Ishikawa (cell line): Measurements from ENCODE around the gene PSMD2.

Source experiments
- CEBPB ChIP-seq: IDR thresholded peaks from 2 replicates; pipeline ENCODE4 v1.6.1; 2012
- CREB1 ChIP-seq: IDR thresholded peaks from 2 replicates; pipeline ENCODE4 v1.6.1; 2012; ENCODE audit warnings: low read depth
- EGR1 ChIP-seq: IDR thresholded peaks from 2 replicates; pipeline ENCODE4 v1.6.1; 2012
- EP300 ChIP-seq: IDR thresholded peaks from 2 replicates; pipeline ENCODE4 v1.6.1; 2012; ENCODE audit warnings: borderline replicate concordance
- FOXM1 ChIP-seq: IDR thresholded peaks from 2 replicates; pipeline ENCODE4 v1.6.1; 2012; ENCODE audit warnings: low read depth, borderline replicate concordance
- MAX ChIP-seq: IDR thresholded peaks from 2 replicates; pipeline ENCODE4 v1.6.1; 2012
- NFIC ChIP-seq: IDR thresholded peaks from 2 replicates; pipeline ENCODE4 v1.6.1; 2012
- RAD21 ChIP-seq: IDR thresholded peaks from 2 replicates; pipeline ENCODE4 v1.6.1; 2012; ENCODE audit warnings: low read depth
- TAF1 ChIP-seq: IDR thresholded peaks from 2 replicates; pipeline ENCODE4 v1.6.1; 2012; ENCODE audit warnings: low read depth, mild to moderate bottlenecking
- TCF12 ChIP-seq: IDR thresholded peaks from 2 replicates; pipeline ENCODE4 v1.6.1; 2012; ENCODE audit warnings: low read depth
- TEAD4 ChIP-seq: IDR thresholded peaks from 2 replicates; pipeline ENCODE4 v1.6.1; 2012
- YY1 ChIP-seq: IDR thresholded peaks from 2 replicates; pipeline ENCODE4 v1.6.1; 2012; ENCODE audit warnings: low read depth
- ZBTB7A ChIP-seq: IDR thresholded peaks from 2 replicates; pipeline ENCODE4 v1.6.1; 2012; ENCODE audit warnings: low read depth
- TF ChIP-seq, protein P1 (sequence below): IDR thresholded peaks from 2 replicates; pipeline ENCODE4 v1.6.1; 2012; ENCODE audit warnings: low read depth, mild to moderate bottlenecking
- TF ChIP-seq, protein P2 (sequence below): IDR thresholded peaks from 2 replicates; pipeline ENCODE4 v1.6.1; 2012

PSMD2 gene

DNA sequence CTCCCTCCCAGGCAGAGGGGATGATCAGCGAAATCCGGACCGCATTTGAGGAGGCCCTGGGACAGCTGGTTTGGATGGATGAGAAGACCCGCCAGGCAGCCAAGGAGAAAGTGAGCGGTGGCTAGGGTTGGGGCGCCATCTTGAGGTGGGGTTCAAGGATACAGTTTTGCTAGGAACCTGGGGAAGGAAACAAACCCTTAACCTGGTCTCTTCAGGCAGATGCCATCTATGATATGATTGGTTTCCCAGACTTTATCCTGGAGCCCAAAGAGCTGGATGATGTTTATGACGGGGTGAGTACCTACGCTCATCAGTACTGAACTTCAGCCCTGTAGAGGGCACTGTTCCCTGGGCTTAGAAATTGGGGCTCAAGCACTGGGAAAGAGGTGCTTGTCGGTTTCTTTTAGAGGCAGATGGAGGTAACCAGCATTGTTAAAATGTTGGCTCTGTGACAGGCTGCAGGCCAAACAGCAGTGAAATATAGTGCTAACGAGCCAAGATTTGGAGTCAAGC, 9.6 kb upstream of the PSMD2 start:
- TF ChIP-seq RAD21 (peak; percentile 96), FOXM1 (no peak)

- TF ChIP-seq, protein P1, sequence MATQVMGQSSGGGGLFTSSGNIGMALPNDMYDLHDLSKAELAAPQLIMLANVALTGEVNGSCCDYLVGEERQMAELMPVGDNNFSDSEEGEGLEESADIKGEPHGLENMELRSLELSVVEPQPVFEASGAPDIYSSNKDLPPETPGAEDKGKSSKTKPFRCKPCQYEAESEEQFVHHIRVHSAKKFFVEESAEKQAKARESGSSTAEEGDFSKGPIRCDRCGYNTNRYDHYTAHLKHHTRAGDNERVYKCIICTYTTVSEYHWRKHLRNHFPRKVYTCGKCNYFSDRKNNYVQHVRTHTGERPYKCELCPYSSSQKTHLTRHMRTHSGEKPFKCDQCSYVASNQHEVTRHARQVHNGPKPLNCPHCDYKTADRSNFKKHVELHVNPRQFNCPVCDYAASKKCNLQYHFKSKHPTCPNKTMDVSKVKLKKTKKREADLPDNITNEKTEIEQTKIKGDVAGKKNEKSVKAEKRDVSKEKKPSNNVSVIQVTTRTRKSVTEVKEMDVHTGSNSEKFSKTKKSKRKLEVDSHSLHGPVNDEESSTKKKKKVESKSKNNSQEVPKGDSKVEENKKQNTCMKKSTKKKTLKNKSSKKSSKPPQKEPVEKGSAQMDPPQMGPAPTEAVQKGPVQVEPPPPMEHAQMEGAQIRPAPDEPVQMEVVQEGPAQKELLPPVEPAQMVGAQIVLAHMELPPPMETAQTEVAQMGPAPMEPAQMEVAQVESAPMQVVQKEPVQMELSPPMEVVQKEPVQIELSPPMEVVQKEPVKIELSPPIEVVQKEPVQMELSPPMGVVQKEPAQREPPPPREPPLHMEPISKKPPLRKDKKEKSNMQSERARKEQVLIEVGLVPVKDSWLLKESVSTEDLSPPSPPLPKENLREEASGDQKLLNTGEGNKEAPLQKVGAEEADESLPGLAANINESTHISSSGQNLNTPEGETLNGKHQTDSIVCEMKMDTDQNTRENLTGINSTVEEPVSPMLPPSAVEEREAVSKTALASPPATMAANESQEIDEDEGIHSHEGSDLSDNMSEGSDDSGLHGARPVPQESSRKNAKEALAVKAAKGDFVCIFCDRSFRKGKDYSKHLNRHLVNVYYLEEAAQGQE = no peak
- TF ChIP-seq CEBPB (no peak), EP300 (no peak), RAD21 (no peak), NFIC (no peak)
- TF ChIP-seq, protein P2, sequence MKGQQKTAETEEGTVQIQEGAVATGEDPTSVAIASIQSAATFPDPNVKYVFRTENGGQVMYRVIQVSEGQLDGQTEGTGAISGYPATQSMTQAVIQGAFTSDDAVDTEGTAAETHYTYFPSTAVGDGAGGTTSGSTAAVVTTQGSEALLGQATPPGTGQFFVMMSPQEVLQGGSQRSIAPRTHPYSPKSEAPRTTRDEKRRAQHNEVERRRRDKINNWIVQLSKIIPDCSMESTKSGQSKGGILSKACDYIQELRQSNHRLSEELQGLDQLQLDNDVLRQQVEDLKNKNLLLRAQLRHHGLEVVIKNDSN = no peak
Measured at GRCh38 chr3:184290331-184290730, 8.7 kb upstream of the PSMD2 start.

DNA sequence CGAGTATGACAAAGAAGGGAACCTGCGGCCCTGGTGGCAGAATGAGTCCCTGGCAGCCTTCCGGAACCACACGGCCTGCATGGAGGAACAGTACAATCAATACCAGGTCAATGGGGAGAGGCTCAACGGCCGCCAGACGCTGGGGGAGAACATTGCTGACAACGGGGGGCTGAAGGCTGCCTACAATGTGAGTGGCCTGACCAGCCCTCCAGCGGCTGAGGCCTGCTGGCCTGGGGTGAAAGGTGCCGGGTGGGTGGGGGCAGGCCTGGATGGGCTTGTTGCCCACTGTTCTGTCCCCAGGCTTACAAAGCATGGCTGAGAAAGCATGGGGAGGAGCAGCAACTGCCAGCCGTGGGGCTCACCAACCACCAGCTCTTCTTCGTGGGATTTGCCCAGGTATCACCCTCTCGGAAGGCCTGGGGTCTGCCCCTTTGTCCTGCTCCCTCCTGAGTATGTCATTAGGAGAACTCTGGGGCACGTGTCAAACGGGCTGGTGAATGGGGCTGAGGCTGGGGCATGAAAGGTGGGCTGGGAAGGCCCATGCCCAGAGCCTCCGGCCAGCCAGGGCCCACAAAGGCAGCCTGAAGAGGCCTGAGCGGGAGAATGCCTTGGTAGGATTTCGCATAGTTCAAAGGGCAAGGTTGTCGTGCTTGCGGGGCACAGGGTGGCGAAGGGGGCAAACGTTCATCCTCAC, 7.8 kb upstream of the PSMD2 start:
- TF ChIP-seq, protein P1 = no peak
- TF ChIP-seq EP300 (no peak), EGR1 (no peak), ZBTB7A (no peak)

DNA sequence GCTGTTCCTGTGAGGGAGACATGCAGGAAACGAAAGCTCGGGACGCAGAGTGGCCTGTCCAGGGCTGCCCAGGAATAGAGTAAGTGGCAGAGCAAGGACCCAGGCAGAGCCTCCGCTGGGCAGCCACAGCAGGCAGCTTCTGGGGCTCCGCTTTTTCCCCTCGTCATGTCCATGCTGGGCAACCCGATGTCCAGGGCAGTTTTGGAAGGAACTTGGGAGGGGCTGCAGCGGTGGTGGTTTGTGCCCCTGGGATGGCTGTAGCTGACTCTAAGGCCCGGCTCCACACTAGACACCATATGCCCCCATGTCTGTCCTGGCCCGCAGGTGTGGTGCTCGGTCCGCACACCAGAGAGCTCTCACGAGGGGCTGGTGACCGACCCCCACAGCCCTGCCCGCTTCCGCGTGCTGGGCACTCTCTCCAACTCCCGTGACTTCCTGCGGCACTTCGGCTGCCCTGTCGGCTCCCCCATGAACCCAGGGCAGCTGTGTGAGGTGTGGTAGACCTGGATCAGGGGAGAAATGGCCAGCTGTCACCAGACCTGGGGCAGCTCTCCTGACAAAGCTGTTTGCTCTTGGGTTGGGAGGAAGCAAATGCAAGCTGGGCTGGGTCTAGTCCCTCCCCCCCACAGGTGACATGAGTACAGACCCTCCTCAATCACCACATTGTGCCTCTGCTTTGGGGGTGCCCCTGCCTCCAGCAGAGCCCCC, 7.1 kb upstream of the PSMD2 start:
- TF ChIP-seq TCF12 = no peak
- TF ChIP-seq, protein P2 = no peak
- no peak for TF ChIP-seq EGR1
- TF ChIP-seq CEBPB = no peak
- TF ChIP-seq, protein P1 = no peak
- TF ChIP-seq RAD21 = no peak
- no peak for TF ChIP-seq FOXM1
- TF ChIP-seq TAF1 = no peak
- TF ChIP-seq NFIC = no peak
- no peak for TF ChIP-seq ZBTB7A
- TF ChIP-seq CREB1 = no peak
- TF ChIP-seq TEAD4 = no peak
- TF ChIP-seq MAX = no peak
- no peak for TF ChIP-seq YY1
- no peak for TF ChIP-seq EP300

DNA sequence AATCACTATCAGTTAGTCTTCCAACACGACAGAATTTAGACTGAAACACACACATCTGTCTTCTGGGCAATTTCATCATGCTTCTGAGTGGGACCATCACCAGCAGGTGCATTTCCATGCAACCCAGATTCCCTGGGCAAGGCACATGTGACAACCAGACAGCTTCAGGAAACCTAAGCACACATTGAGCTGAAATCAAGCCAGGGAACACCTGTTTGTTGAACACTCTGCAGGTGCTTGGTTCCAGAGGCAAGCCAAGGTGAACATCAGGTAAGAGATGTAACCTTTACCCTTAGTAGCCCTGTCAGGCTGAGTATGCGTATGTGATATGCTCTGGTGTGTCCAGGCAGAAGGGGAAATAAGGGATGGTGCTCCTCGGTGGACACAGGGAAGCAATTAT, 3.3 kb upstream of the PSMD2 start:
- TF ChIP-seq, protein P1 = no peak
- TF ChIP-seq TAF1 (no peak), NFIC (no peak), EGR1 (no peak), EP300 (no peak), ZBTB7A (no peak), TEAD4 (no peak), TCF12 (no peak), MAX (no peak), CREB1 (no peak), YY1 (no peak), CEBPB (no peak), FOXM1 (no peak), RAD21 (no peak)
- TF ChIP-seq, protein P2 = no peak
